HFF-Myc (cell line): Measurements from ENCODE around the gene KIF21A.
A peak's percentile ranks its signal among the peaks of the same experiment; 100 is the strongest.

Source experiments
- DNase-seq: peaks from one replicate; pipeline ENCODE4 v3.0.0-alpha.2; 2011; ENCODE audit warnings: low read depth; ENCODE audit errors: extremely low read depth
- H3K4me3 ChIP-seq: replicated peaks from 2 replicates; pipeline ENCODE4 v1.5.1; 2011; ENCODE audit warnings: low read depth, mild to moderate bottlenecking, control low read depth, low read length
- CTCF ChIP-seq: IDR thresholded peaks from 2 replicates; pipeline ENCODE4 v1.5.1; 2012; ENCODE audit warnings: mild to moderate bottlenecking, low read depth, low read length, control low read depth; ENCODE audit errors: missing control alignments

KIF21A gene

GRCh38 chr12:39431797-39432196 is 11.1 kb downstream of the KIF21A start:
- DNase-seq = no peak
- no peak overlapping the region for H3K4me3 ChIP-seq
- TF ChIP-seq CTCF = no peak

GRCh38 chr12:39431002-39431796 is 11.7 kb downstream of the KIF21A start:
- TF ChIP-seq CTCF = no peak
- no peak for DNase-seq
- H3K4me3 ChIP-seq = no peak overlapping the region

GRCh38 chr12:39429809-39430208 is 13.1 kb downstream of the KIF21A start:
- no peak for DNase-seq
- no peak overlapping the region for H3K4me3 ChIP-seq
- TF ChIP-seq CTCF = no peak

GRCh38 chr12:39427360-39427808 is 15.5 kb downstream of the KIF21A start:
- TF ChIP-seq CTCF = no peak
- no peak for DNase-seq
- no peak overlapping the region for H3K4me3 ChIP-seq

- no peak overlapping the region for H3K4me3 ChIP-seq
- TF ChIP-seq CTCF = no peak
- DNase-seq = peak; percentile 38
These were observed 16.2 kb downstream of the KIF21A start for GRCh38 chr12:39426636-39427240.

GRCh38 chr12:39420043-39420442 is 22.9 kb downstream of the KIF21A start:
- no peak for DNase-seq
- H3K4me3 ChIP-seq = no peak overlapping the region
- TF ChIP-seq CTCF = no peak
